Astrocyte of the cerebellum (primary cell): ENCODE data around the gene MUSTN1.

Experiments used
- DNase-seq: peaks from one replicate; pipeline ENCODE4 v3.0.0-alpha.2; 2011; ENCODE audit warnings: low read depth
- H3K4me3 ChIP-seq: 2 replicates; pipeline ENCODE4 v1.5.1; 2011; ENCODE audit warnings: mild to moderate bottlenecking, low read depth, low read length, moderate library complexity
- in situ Hi-C: cut with HindIII; loops from 2 replicates; pipeline ENCODE4 v1.10.0; 2017; ENCODE audit warnings: low sequenced_read_pairs
- TF ChIP-seq, protein P1 (sequence below): IDR thresholded peaks from 2 replicates; pipeline ENCODE4 v1.5.1; 2012; ENCODE audit warnings: low read length, low read depth, moderate library complexity, mild to moderate bottlenecking; ENCODE audit errors: missing control alignments

The MUSTN1 gene

DNA sequence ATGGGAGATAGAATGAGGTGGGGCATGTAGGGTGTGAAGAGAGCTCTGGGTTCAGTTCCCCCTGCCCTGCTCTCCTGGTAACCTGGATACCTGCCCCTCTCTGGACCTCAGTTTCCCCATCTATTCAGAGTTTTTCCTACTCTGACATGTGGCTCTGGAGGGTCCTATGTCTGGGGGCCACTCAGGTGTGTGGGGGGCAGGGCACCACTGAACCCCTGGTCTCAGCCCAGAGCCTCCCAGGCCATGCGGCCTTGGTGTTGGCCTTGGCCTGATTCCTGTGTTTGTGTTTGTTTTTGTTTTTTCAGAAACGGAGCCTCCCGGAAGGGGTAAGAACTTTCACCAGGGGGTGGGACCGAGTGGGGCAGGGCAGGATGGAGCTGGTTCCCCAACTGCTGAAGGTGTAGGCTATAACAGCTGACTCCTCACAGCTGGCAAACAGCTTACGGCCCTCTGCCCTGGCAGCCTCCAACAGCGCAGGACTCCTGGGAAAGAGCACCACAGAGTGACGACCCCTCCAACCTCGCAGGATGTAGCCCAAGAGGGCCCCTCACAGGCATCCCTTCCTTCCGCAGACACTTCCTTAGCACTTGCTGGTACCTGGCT is 39.4 kb downstream of the MUSTN1 start:
- no peak overlapping the region for H3K4me3 ChIP-seq
- DNase-seq: no peak
- TF ChIP-seq, protein P1, sequence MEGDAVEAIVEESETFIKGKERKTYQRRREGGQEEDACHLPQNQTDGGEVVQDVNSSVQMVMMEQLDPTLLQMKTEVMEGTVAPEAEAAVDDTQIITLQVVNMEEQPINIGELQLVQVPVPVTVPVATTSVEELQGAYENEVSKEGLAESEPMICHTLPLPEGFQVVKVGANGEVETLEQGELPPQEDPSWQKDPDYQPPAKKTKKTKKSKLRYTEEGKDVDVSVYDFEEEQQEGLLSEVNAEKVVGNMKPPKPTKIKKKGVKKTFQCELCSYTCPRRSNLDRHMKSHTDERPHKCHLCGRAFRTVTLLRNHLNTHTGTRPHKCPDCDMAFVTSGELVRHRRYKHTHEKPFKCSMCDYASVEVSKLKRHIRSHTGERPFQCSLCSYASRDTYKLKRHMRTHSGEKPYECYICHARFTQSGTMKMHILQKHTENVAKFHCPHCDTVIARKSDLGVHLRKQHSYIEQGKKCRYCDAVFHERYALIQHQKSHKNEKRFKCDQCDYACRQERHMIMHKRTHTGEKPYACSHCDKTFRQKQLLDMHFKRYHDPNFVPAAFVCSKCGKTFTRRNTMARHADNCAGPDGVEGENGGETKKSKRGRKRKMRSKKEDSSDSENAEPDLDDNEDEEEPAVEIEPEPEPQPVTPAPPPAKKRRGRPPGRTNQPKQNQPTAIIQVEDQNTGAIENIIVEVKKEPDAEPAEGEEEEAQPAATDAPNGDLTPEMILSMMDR: no peak
- in situ Hi-C loops: no loop called here

DNA sequence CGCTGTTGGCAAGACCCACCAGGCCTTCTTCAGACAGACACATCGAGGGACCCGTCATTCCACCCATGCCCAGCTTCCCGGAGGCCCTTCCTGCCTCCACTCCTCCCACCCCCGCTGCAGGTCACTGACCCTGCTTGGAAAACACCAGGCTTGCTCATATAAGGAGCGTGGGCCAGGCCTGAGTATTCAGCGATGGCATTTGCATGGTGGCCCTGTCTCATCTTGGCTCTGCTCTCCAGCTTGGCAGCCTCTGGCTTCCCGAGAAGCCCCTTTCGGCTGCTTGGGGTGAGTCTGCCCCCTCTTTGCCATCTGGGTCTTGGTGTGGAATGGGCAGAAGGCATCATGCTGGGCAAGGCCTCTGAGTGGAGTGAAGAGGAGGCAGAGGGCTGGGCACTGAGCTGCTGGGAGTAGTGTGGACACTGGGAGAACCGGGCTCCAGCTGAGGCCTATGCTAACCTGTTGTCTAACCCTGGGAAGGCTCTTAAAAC is 40.2 kb downstream of the MUSTN1 start, which contains the start of gene ITIH3:
TSS of gene ITIH3 (plus strand) at position 185 of the 488 bp plus-strand sequence. CDS start at position 193, 8 bp downstream.
- TF ChIP-seq, protein P1: no peak
- DNase-seq: no peak
- H3K4me3 ChIP-seq: no peak within 1 kb of the TSS
- in situ Hi-C loops: no loop called here

DNA sequence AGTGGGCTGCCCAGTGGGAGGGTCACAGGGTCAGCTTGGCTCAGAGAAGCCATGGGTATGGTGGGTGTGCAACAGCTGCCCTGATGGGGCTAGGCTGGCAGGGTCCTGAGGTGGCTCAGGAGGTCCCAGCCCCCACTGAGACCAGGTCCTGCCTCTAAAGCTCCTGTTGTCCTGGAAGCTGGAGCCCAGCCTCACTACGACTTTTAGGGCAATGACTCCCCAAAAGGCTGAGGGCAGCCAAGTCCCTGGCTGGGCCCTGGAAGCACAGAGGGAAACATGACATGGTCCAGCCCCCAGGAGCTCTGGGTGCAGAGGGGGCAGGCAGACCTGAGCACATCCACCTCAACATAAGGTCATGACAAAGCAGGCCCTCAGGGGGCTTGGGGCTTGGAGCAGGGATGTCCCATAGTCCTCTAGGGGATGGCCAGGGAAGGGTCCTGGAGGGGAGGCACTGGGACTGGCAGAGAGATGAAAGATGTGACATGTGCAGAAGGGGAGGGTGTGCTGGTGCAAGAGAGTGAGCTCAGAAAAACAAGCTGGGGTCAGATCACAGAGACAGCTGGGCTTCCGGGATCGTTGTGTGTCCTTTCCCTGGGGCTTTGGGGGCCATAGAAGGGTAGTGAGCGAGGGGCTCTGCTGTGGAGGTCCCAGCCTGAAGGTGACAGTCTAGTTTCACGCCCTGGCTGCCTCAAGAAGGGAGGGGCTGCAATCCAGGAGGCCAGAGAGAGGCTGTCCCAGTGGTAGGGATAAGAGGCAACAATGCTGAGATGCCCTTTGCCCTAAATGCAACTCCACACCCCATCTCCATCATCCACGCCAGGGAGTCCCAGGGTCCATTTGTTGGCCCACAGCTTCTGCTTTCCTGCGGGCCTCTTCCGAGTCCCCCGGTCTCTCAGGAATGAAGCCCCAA is 40.9 kb downstream of the MUSTN1 start:
- no peak for DNase-seq
- no peak overlapping the region for H3K4me3 ChIP-seq
- TF ChIP-seq, protein P1: no peak
- in situ Hi-C loops: no loop called here

DNA sequence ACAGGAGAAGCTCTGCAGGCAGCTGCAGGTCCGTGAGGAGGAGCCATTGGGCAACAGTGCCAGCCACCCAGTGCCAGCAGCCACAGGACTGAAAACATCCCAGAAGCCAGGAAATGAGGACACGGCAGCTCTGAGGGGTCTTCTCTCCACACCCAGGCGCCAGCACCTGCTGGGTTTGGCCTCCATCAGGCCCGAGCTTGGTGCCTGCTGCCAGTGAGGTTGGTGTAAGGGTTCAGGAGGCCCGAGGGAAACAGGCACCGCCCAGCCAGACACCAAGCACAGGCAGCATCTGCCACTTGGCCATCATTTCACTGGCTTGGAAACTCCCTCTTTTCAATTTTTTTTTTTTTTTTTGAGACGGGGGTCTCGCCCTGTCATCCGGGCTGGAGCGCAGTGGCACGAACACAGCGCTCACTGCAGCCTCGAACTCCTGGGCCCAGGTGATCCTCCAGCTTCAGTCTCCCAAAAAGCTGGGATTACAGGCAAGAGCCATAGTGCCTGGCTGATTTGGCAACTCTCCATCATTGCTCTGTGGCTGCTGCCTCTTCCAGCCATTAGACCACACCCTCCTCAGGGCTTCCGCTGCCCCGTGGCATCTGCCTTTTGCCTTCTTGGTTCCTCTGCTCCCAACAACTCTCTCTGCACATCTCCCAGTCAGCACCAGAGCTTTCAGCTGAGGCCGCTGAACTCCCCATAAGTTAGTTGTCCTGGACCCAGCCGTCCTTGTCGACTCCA is 41.7 kb downstream of the MUSTN1 start:
- TF ChIP-seq, protein P1: no peak
- DNase-seq: no peak
- in situ Hi-C loops: no loop called here
- H3K4me3 ChIP-seq: no peak overlapping the region

DNA sequence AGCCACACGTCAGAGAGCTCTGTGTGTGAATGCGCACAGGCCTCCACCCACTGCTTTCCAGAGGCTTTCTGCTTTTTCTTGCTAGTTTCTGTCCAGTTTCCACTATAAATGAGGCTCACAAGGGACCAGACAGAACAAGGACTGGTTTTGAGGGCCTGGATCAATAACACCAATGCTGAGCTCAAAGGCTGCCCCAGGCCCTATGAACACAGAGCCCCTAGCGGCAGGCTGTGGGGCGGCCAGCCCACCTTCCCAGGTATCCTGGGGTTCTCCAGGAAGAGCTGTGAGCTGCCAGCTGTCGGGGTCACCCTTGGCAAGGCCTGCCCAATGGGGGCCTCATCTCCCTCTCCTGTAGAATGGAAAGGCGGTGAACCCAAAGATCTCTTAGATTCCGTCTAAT is 42.4 kb downstream of the MUSTN1 start:
- DNase-seq: no peak
- no peak overlapping the region for H3K4me3 ChIP-seq
- in situ Hi-C loops: no loop called here
- TF ChIP-seq, protein P1: peak; percentile 46

DNA sequence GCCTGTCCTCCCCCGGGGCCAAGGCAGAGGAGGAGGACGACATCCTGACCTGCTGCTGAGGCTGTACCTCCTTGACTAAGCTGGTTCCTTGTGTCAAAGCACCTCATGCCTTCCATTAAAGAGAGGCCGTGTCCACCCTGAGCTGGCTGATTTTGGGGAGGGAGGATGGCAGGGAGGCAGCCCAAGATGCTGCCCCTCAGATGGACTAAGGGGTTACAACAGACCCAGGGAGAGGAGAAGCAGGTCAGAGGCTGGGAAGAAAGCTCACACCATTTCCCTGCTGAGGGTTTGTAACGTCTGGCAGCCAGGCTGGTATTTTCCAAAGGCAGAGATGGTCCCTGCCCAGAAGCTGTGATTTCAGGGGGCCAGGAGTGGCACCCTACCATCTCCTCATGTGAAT is 42.9 kb downstream of the MUSTN1 start:
- no peak for DNase-seq
- in situ Hi-C loops: no loop called here
- H3K4me3 ChIP-seq: no peak overlapping the region
- TF ChIP-seq, protein P1: no peak
